ENCODE data around the gene COL2A1.

GRCh38 chr12:48027183-48028002 is 23.1 kb upstream of the COL2A1 start:
- TF ChIP-seq CTCF (IDR thresholded peaks at IDR 0.05) (no peak), POLR2A (IDR thresholded peaks at IDR 0.05) (no peak)

All from uterus (tissue), 2 donors.